Right lobe of liver (tissue), 6 donors: Measurements from ENCODE around the gene ADD2. TPM values are rescaled to one million over a fixed set of nuclear protein-coding genes. Genes with fewer than 3 reads are reported as not detected.
"Not testable (repeated sequence)": the region's sequence is repeated elsewhere in the genome, so short reads cannot be mapped to it uniquely, and the experiment has no call there.

Experiments used
- ATAC-seq, 4 donors: fragments of 200-7000 bp; cut with Tn5 transposase; one replicate each; pipeline ENCODE4 v1.9.1; 2020; ENCODE audit warnings: mild to moderate bottlenecking in 4 of 4, moderate library complexity in 4 of 4
- DNase-seq, 3 donors: peaks; one replicate each; pipeline ENCODE4 v3.0.0-alpha.2; 2020
- H3K27ac ChIP-seq, 3 donors: fragments of 200-600 bp; one replicate each; pipeline ENCODE4 v1.8.0; 2022
- H3K27me3 ChIP-seq, 2 donors: fragments of 200-600 bp; one replicate each; pipeline ENCODE4 v1.8.0; 2022
- H3K36me3 ChIP-seq, 4 donors: fragments of 200-600 bp; sonication (generic) in 1 of 4; one replicate each; pipeline versions ENCODE4 v1.5.1 to v1.8.0; 2017 to 2022; ENCODE audit warnings: control low read depth in 1 of 4
- H3K4me1 ChIP-seq, 4 donors: fragments of 200-600 bp; sonication (generic) in 1 of 4; one replicate each; pipeline versions ENCODE4 v1.5.1 to v1.8.0; 2017 to 2022; ENCODE audit warnings: control low read depth in 1 of 4
- H3K4me3 ChIP-seq, 3 donors: fragments of 200-600 bp; one replicate each; pipeline ENCODE4 v1.8.0; 2022
- H3K9me3 ChIP-seq, 4 donors: fragments of 200-600 bp; sonication (generic) in 1 of 4; one replicate each; pipeline versions ENCODE4 v1.5.1 to v1.8.0; 2017 to 2022; ENCODE audit warnings: control low read depth in 1 of 4
- CTCF ChIP-seq, 4 donors: fragments of 200-600 bp in 3 of 4; fragments of 450-650 bp in 1 of 4; IDR thresholded peaks; one replicate each; pipeline versions ENCODE4 v1.5.1 to v1.8.0; 2016 to 2022; ENCODE audit warnings: antibody characterized with exemption in 4 of 4, mild to moderate bottlenecking in 2 of 4
- POLR2A ChIP-seq: fragments of 450-650 bp; IDR thresholded peaks from one replicate; pipeline ENCODE4 v1.6.1; 2017; ENCODE audit warnings: antibody characterized with exemption, mild to moderate bottlenecking
- WGBS: methylation state at CpG from one replicate; pipeline ENCODE4 v1.1.6; 2018; ENCODE audit warnings: low coverage, low lambda C conversion rate; ENCODE audit not compliant: insufficient coverage; ENCODE audit errors: missing lambda C conversion rate; 5-methylcytosine and 5-hydroxymethylcytosine counted together
- intact Hi-C, 2 donors: fragments of 100-400 bp; cut with DNase I; formaldehyde crosslinking; loops; one replicate each; pipeline versions ENCODE4 v1.11.2 to v1.14.1; 2022
- total RNA-seq, 6 experiments: library from RNA; depleted of rRNA in 2 of 6; stranded (reverse); fragments of >200 nt in 2 of 6; fragmentation: NEBNext Ultra II Directional in 3 of 6; extraction: Animal tissue kit (Norgen Biotek cat#: 25700) in 3 of 6; gene quantifications; one replicate each; pipeline versions ENCODE4 v1.1.0 to v1.2.4, GENCODE V29; 2016 to 2023
- donor health status: DM: no; HTN: yes; CAD: no.
- donor health status: DM: no; HTN: no; CAD: no.
- donor health status: DM: no; HTN: no; CAD: no.
- donor health status: DM: no; HTN: yes; CAD: no.
- donor health status: DM: no; HTN: yes; CAD: no.

The ADD2 gene
- total RNA-seq, 6 experiments from 2014 or later, result under 0.01 to 1.00 (median 0.14) TPM; not detected in 1

- WGBS, result 0% methylated on average over 1 of the region's 4 CpGs
- intact Hi-C loops, result no loop called here
- Histone ChIP-seq H3K27me3 (no peaks in the 10 kb centered on the region), H3K27ac (no peak overlapping the region), H3K9me3 (no peaks in the 10 kb centered on the region), H3K4me3 (no peak overlapping the region), H3K36me3 (no peaks in the 10 kb centered on the region), H3K4me1 (no peaks in the 10 kb centered on the region)
- DNase-seq (no peak), ATAC-seq (peak in 1 of 4 donors; percentile 20)
- no peak for TF ChIP-seq CTCF (IDR thresholded peaks at IDR 0.05)
- no peak for TF ChIP-seq POLR2A
These were observed 112.2 kb downstream of the ADD2 start for GRCh38 chr2:70655786-70656185.

- peak in 2 of 4 donors; percentile 45 to 50 for ATAC-seq
- not testable (repeated sequence) for DNase-seq
These were observed 112.8 kb downstream of the ADD2 start for GRCh38 chr2:70655211-70655610.

GRCh38 chr2:70651727-70652126, 116.3 kb downstream of the ADD2 start:
- WGBS, result 78% methylated on average over 2 of the region's 2 CpGs
- no peaks in the 10 kb centered on the region for H3K9me3 ChIP-seq
- H3K4me1 ChIP-seq, result no peaks in the 10 kb centered on the region
- ATAC-seq, result no peak
- intact Hi-C loops, result no loop called here
- no peaks in the 10 kb centered on the region for H3K36me3 ChIP-seq
- H3K4me3 ChIP-seq, result no peak overlapping the region
- no peak overlapping the region for H3K27ac ChIP-seq
- no peak for TF ChIP-seq CTCF (IDR thresholded peaks at IDR 0.05)
- no peak for TF ChIP-seq POLR2A
- DNase-seq, result no peak
- H3K27me3 ChIP-seq, result no peaks in the 10 kb centered on the region

More at GRCh38 chr2:70655211-70655610, 112.8 kb downstream of the ADD2 start:
- H3K9me3 ChIP-seq, H3K27me3 ChIP-seq, H3K27ac ChIP-seq, H3K4me1 ChIP-seq, H3K36me3 ChIP-seq, H3K4me3 ChIP-seq, intact Hi-C loops: not testable (repeated sequence)
- 35% methylated on average over 6 of the region's 6 CpGs for WGBS
- peak; percentile 15 to 41 (median 32) for TF ChIP-seq CTCF (IDR thresholded peaks at IDR 0.05)

GRCh38 chr2:70651014-70651413, 117.0 kb downstream of the ADD2 start:
- H3K4me1 ChIP-seq, result no peaks in the 10 kb centered on the region
- intact Hi-C loops, result no loop called here
- no peaks in the 10 kb centered on the region for H3K9me3 ChIP-seq
- no peak overlapping the region for H3K27ac ChIP-seq
- no peaks in the 10 kb centered on the region for H3K27me3 ChIP-seq
- TF ChIP-seq POLR2A (no peak), CTCF (IDR thresholded peaks at IDR 0.05) (no peak)
- ATAC-seq, result no peak
- H3K4me3 ChIP-seq, result no peak overlapping the region
- no peaks in the 10 kb centered on the region for H3K36me3 ChIP-seq
- no peak for DNase-seq

- H3K4me3 ChIP-seq, result no peak overlapping the region
- ATAC-seq, result no peak
- TF ChIP-seq CTCF (IDR thresholded peaks at IDR 0.05), result no peak
- TF ChIP-seq POLR2A, result no peak
- no peaks in the 10 kb centered on the region for H3K27me3 ChIP-seq
- no peak for DNase-seq
- no peak overlapping the region for H3K27ac ChIP-seq
- H3K36me3 ChIP-seq, result no peaks in the 10 kb centered on the region
- H3K9me3 ChIP-seq, result no peaks in the 10 kb centered on the region
- 87% methylated on average over 3 of the region's 3 CpGs for WGBS
- intact Hi-C loops, result no loop called here
- H3K4me1 ChIP-seq, result no peaks in the 10 kb centered on the region
These were observed 119.0 kb downstream of the ADD2 start for GRCh38 chr2:70648961-70649360.
